GM12878 (cell line): ENCODE results near the gene CXADR. TPM values are rescaled to one million over a fixed set of nuclear protein-coding genes. Genes with fewer than 3 reads are reported as not detected.

Source experiments
- ATAC-seq: fragments of 200-7000 bp; cut with Tn5 transposase; 3 replicates; pipeline ENCODE4 v1.9.1; 2020; ENCODE audit warnings: mild to moderate bottlenecking, moderate library complexity
- BruUV-seq: library from RNA; stranded (reverse); fragments of 400-500 nt; replicated peaks from 2 replicates; lab custom pipeline; 2021; lab: Mats Ljungman, UMichigan
- CTCF ChIA-PET: fragments of 300-600 bp; sonication (Branson Sonifier 250); formaldehyde crosslinking; extraction: SDS; loops from one replicate; lab custom pipeline; 2021; ENCODE audit warnings: inconsistent platforms; lab: Yijun Ruan, JAX
- POLR2A ChIA-PET: fragments of 350-600 bp; formaldehyde crosslinking; extraction: SDS; loops from one replicate; lab custom pipeline; 2021; ENCODE audit warnings: inconsistent platforms; lab: Charles Lee
- RAD21 ChIA-PET: fragments of 300-600 bp; sonication (Branson Sonifier 250); formaldehyde crosslinking; loops from one replicate; lab custom pipeline; 2023; ENCODE audit warnings: antibody characterized with exemption; ENCODE audit not compliant: unreplicated experiment; lab: Charles Lee
- SMC1A ChIA-PET: fragments of 300-600 bp; sonication (Branson Sonifier 250); formaldehyde crosslinking; loops from one replicate; lab custom pipeline; 2023; ENCODE audit not compliant: unreplicated experiment, uncharacterized antibody; lab: Charles Lee
- DNase-seq: peaks from one replicate; pipeline ENCODE4 v3.0.0-alpha.2; 2011; ENCODE audit warnings: low read depth, low spot score
- FAIRE-seq: peaks from 3 replicates; lab custom pipeline; 2011; peaks lifted over from hg19 to GRCh38; lab: Jason Lieb, UNC
- H2AFZ ChIP-seq: 2 replicates; pipeline ENCODE4 v1.6.0; 2011; ENCODE audit warnings: low read depth, low read length, control low read depth; ENCODE audit not compliant: control insufficient read depth
- H3K27ac ChIP-seq: 2 replicates; pipeline ENCODE4 v1.5.1; 2011; ENCODE audit warnings: control low read depth; ENCODE audit not compliant: control insufficient read depth, insufficient read depth
- H3K27me3 ChIP-seq, 2 experiments: replicated peaks in 1 of 2; 2 replicates each; pipeline versions ENCODE4 v1.6.0 to v1.6.1; 2011; ENCODE audit warnings: low read length in 1 of 2; ENCODE audit not compliant: control insufficient read depth in 2 of 2, insufficient read depth in 2 of 2
- H3K36me3 ChIP-seq, 2 experiments: 2 replicates each; pipeline ENCODE4 v1.5.1; 2011; ENCODE audit warnings: low read length in 1 of 2; ENCODE audit not compliant: control insufficient read depth in 2 of 2, insufficient read depth in 2 of 2
- H3K4me1 ChIP-seq: 2 replicates; pipeline ENCODE4 v1.6.1; 2011; ENCODE audit warnings: mild to moderate bottlenecking, low read length, moderate library complexity, mixed read lengths; ENCODE audit not compliant: control insufficient read depth, insufficient read depth
- H3K4me2 ChIP-seq: 2 replicates; pipeline ENCODE4 v1.6.0; 2011; ENCODE audit warnings: control low read depth; ENCODE audit not compliant: control insufficient read depth, insufficient read depth
- H3K4me3 ChIP-seq: fragments of 200-600 bp; sonication (generic); 2 replicates; pipeline ENCODE4 v1.5.1; 2016
- H3K79me2 ChIP-seq: 2 replicates; pipeline ENCODE4 v1.6.0; 2011; ENCODE audit warnings: low read length; ENCODE audit not compliant: control insufficient read depth, insufficient read depth
- H3K9ac ChIP-seq: 2 replicates; pipeline ENCODE4 v1.8.0; 2011; ENCODE audit warnings: low read length, control low read depth, mixed read lengths; ENCODE audit not compliant: control insufficient read depth, insufficient read depth
- H3K9me3 ChIP-seq: replicated peaks from 3 replicates; pipeline ENCODE4 v1.5.1; 2011; ENCODE audit warnings: mild to moderate bottlenecking, low read length; ENCODE audit not compliant: control insufficient read depth, insufficient read depth
- H4K20me1 ChIP-seq: 2 replicates; pipeline ENCODE4 v1.6.0; 2011; ENCODE audit not compliant: control insufficient read depth, insufficient read depth
- ATF7 ChIP-seq: fragments of 450-650 bp; IDR thresholded peaks from 2 replicates; pipeline ENCODE4 v1.6.1; 2016; ENCODE audit warnings: low read depth, mild to moderate bottlenecking
- BHLHE40 ChIP-seq, 2 experiments: fragments of 450-650 bp in 1 of 2; IDR thresholded peaks; 2 replicates each; pipeline ENCODE4 v1.6.1; 2011 to 2017; ENCODE audit warnings: low read depth in 2 of 2, borderline replicate concordance in 1 of 2, improper control_type of control experiment in 1 of 2, low read length in 1 of 2, mild to moderate bottlenecking in 1 of 2
- CTCF ChIP-seq, 3 experiments: IDR thresholded peaks in 2 of 3; conservative IDR thresholded peaks in 1 of 3; 2 replicates each; pipeline ENCODE4 v1.5.1; 2011; ENCODE audit warnings: low read depth in 3 of 3, low read length in 3 of 3, mild to moderate bottlenecking in 3 of 3, control low read depth in 2 of 3, moderate library complexity in 2 of 3, inconsistent platforms in 1 of 3, mixed read lengths in 1 of 3; ENCODE audit not compliant: control insufficient read depth in 2 of 3, insufficient read depth in 1 of 3; ENCODE audit errors: extremely low read depth in 1 of 3
- HDGF ChIP-seq: fragments of 450-650 bp; IDR thresholded peaks from 2 replicates; pipeline ENCODE4 v1.6.1; 2016; ENCODE audit warnings: antibody characterized with exemption
- IRF4 ChIP-seq: IDR thresholded peaks from 2 replicates; pipeline ENCODE4 v1.6.1; 2011; ENCODE audit warnings: low read depth, low read length
- PAX5 ChIP-seq: IDR thresholded peaks from 2 replicates; pipeline ENCODE4 v1.6.1; 2011; ENCODE audit warnings: low read depth, low read length, borderline replicate concordance
- PML ChIP-seq: IDR thresholded peaks from 2 replicates; pipeline ENCODE4 v1.6.1; 2012; ENCODE audit warnings: low read length, inconsistent platforms
- PRDM15 ChIP-seq: fragments of 450-650 bp; formaldehyde crosslinking; IDR thresholded peaks from 2 replicates; pipeline ENCODE4 v1.4.0; 2020; ENCODE audit warnings: mild to moderate bottlenecking, moderate library complexity
- RELB ChIP-seq: fragments of 450-650 bp; IDR thresholded peaks from 2 replicates; pipeline ENCODE4 v1.6.1; 2017; ENCODE audit warnings: low read depth, mild to moderate bottlenecking, moderate library complexity
- TBL1XR1 ChIP-seq: IDR thresholded peaks from 2 replicates; pipeline ENCODE4 v1.6.1; 2012; ENCODE audit warnings: low read depth, low read length, improper control_type of control experiment
- WGBS: methylation state at CpG from one replicate; pipeline ENCODE4 v1.1.6; 2016; ENCODE audit warnings: low lambda C conversion rate; ENCODE audit not compliant: insufficient replicate concordance, insufficient coverage; ENCODE audit errors: missing lambda C conversion rate; 5-methylcytosine and 5-hydroxymethylcytosine counted together
- in situ Hi-C: fragments of 300-500 bp; cut with MboI; formaldehyde crosslinking; loops from 9 replicates; pipeline ENCODE4 v1.14.3; 2018; ENCODE audit warnings: mixed read lengths
- intact Hi-C: fragments of 100-400 bp; cut with micrococcal nuclease; formaldehyde crosslinking; loops from one replicate; pipeline ENCODE4 v1.14.2; 2022; ENCODE audit not compliant: unreplicated experiment
- polyA plus RNA-seq, 11 experiments: library from polyadenylated mRNA; depleted of rRNA in 4 of 11; unstranded in 6 of 11; stranded (reverse) in 5 of 11; fragments of >200 nt; fragmentation: Nextera tagmentation in 4 of 11; fragmentation: Illumina TruSeq in 1 of 11; extraction: Ambion mirVana in 4 of 11; extraction: Trizol in 1 of 11; gene quantifications; 1 replicate in 1 of 11; 2 replicates in 10 of 11; pipeline versions ENCODE4 v1.2.1 to v1.2.3, GENCODE V29; 2011 to 2016; ENCODE audit warnings: inconsistent platforms in 2 of 11, missing spikeins in 2 of 11, low read depth in 1 of 11
- total RNA-seq, 4 experiments: library from RNA; depleted of rRNA in 3 of 4; stranded (reverse); fragments of >200 nt in 3 of 4; fragmentation: Illumina TruSeq in 1 of 4; extraction: Trizol in 1 of 4; gene quantifications; 2 replicates each; pipeline versions ENCODE4 v1.2.1 to v1.2.3, GENCODE V29; 2013 to 2021

CXADR gene
- total and polyA plus RNA-seq, 10 of the 15 experiments (the other 5 are each of a cell fraction or from before 2014, with no cell fraction given): 0.01 to 0.64 (median 0.13) TPM

- ChIA-PET RAD21 (no interaction called here), POLR2A (no interaction called here), SMC1A (no interaction called here), CTCF (no interaction called here)
- no TSS peak for BruUV-seq
- Histone ChIP-seq H3K36me3 (no peaks in the 10 kb centered on the region), H4K20me1 (no peaks in the 10 kb centered on the region), H3K9ac (no peak overlapping the region), H3K4me3 (no peak overlapping the region), H3K9me3 (no peaks in the 10 kb centered on the region), H3K27ac (no peak overlapping the region), H3K4me1 (no peaks in the 10 kb centered on the region), H3K27me3 (no peaks in the 10 kb centered on the region), H3K79me2 (no peaks in the 10 kb centered on the region), H3K4me2 (no peak overlapping the region), H2AFZ (no peak overlapping the region)
- intact Hi-C loops (no loop called here), in situ Hi-C loops (no loop called here)
- DNase-seq (no peak), ATAC-seq (no peak), FAIRE-seq (no peak)
- 16% methylated on average over 3 of the region's 3 CpGs for WGBS
- no peak for TF ChIP-seq IRF4
- TF ChIP-seq HDGF: no peak
- TF ChIP-seq PRDM15 (CRISPR knock-in tag): no peak
- no peak for TF ChIP-seq PAX5
- TF ChIP-seq BHLHE40 (IDR thresholded peaks at IDR 0.05; ENCODE audit: borderline replicate concordance in 1 of 2, low read depth in 2 of 2, low read length in 1 of 2): no peak
- no peak for TF ChIP-seq TBL1XR1
- no peak for TF ChIP-seq PML
- TF ChIP-seq ATF7: no peak
- no peak for TF ChIP-seq CTCF (IDR thresholded peaks at IDR 0.05 in 2 of 3, conservative IDR thresholded peaks at IDR 0.05 in 1 of 3; ENCODE audit: control insufficient read depth in 2 of 3, extremely low read depth in 1 of 3, insufficient read depth in 1 of 3, low read depth in 3 of 3, low read length in 3 of 3)
- no peak for TF ChIP-seq RELB
These were observed 18.8 kb upstream of the CXADR start for GRCh38 chr21:17494051-17494450.
